Testis (tissue), 3 donors: ENCODE results near the gene ZNF146. TPM values are rescaled to one million over a fixed set of nuclear protein-coding genes. Genes with fewer than 3 reads are reported as not detected.

Experiments used
- DNase-seq: peaks from one replicate; pipeline ENCODE4 v3.0.0-alpha.2; 2019
- H3K27ac ChIP-seq, 2 donors: fragments of 200-600 bp; sonication (generic); one replicate each; pipeline ENCODE4 v1.5.1; 2019
- H3K27me3 ChIP-seq: fragments of 200-600 bp; sonication (generic); one replicate; pipeline ENCODE4 v1.5.1; 2019
- H3K36me3 ChIP-seq: fragments of 200-600 bp; sonication (generic); one replicate; pipeline ENCODE4 v1.5.1; 2017; ENCODE audit warnings: low read depth; ENCODE audit errors: missing control alignments
- H3K4me1 ChIP-seq: fragments of 200-600 bp; sonication (generic); one replicate; pipeline ENCODE4 v1.5.1; 2019
- H3K4me3 ChIP-seq, 2 donors: fragments of 200-600 bp; sonication (generic); one replicate each; pipeline ENCODE4 v1.5.1; 2017 to 2019
- H3K9me3 ChIP-seq: fragments of 200-600 bp; sonication (generic); one replicate; pipeline ENCODE4 v1.5.1; 2017
- POLR2A ChIP-seq: fragments of 450-650 bp; IDR thresholded peaks from one replicate; pipeline ENCODE4 v1.6.1; 2017; ENCODE audit warnings: antibody characterized with exemption, mild to moderate bottlenecking, moderate library complexity
- WGBS, 2 donors: methylation state at CpG; one replicate each; pipeline ENCODE4 v1.1.5; 2018; 5-methylcytosine and 5-hydroxymethylcytosine counted together
- intact Hi-C: fragments of 100-400 bp; cut with DNase I; formaldehyde crosslinking; loops from one replicate; pipeline ENCODE4 v1.15.1; 2023; ENCODE audit warnings: low total_unique reads
- polyA plus RNA-seq: library from polyadenylated mRNA; stranded (reverse); fragments of 350-450 nt; fragmentation: Illumina TruSeq; extraction: RNeasy Lipid Tissue Mini Kit (QIAGEN cat#74804); gene quantifications from one replicate; pipeline ENCODE4 v1.2.3, GENCODE V29; 2014; ENCODE audit warnings: low read depth, low replicate concordance; ENCODE audit not compliant: insufficient read depth
- total RNA-seq, 2 donors: library from RNA; depleted of rRNA; stranded (reverse); fragments of >200 nt; gene quantifications; one replicate each; pipeline ENCODE4 v1.2.3, GENCODE V29; 2016
- TF ChIP-seq, protein P1 (sequence below), 3 experiments: fragments of 450-650 bp in 2 of 3; fragments of 200-600 bp in 1 of 3; sonication (generic) in 1 of 3; IDR thresholded peaks; one replicate each; pipeline ENCODE4 v1.5.1; 2016 to 2019; ENCODE audit warnings: antibody characterized with exemption in 3 of 3, mild to moderate bottlenecking in 2 of 3, moderate library complexity in 1 of 3

ZNF146 gene
- total and polyA plus RNA-seq, 3 donors from 2014 or later = 12.9 to 40.4 (median 37.1) TPM

- H3K27me3 ChIP-seq = no peaks in the 10 kb centered on the region
- H3K36me3 ChIP-seq = no peaks in the 10 kb centered on the region
- no peak for TF ChIP-seq POLR2A
- TF ChIP-seq, protein P1, sequence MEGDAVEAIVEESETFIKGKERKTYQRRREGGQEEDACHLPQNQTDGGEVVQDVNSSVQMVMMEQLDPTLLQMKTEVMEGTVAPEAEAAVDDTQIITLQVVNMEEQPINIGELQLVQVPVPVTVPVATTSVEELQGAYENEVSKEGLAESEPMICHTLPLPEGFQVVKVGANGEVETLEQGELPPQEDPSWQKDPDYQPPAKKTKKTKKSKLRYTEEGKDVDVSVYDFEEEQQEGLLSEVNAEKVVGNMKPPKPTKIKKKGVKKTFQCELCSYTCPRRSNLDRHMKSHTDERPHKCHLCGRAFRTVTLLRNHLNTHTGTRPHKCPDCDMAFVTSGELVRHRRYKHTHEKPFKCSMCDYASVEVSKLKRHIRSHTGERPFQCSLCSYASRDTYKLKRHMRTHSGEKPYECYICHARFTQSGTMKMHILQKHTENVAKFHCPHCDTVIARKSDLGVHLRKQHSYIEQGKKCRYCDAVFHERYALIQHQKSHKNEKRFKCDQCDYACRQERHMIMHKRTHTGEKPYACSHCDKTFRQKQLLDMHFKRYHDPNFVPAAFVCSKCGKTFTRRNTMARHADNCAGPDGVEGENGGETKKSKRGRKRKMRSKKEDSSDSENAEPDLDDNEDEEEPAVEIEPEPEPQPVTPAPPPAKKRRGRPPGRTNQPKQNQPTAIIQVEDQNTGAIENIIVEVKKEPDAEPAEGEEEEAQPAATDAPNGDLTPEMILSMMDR (IDR thresholded peaks at IDR 0.05) = no peak
- no peak overlapping the region for H3K4me3 ChIP-seq
- H3K9me3 ChIP-seq = no peaks in the 10 kb centered on the region
- DNase-seq = no peak
- intact Hi-C loops = no loop called here
- H3K27ac ChIP-seq = no peak overlapping the region
- peaks cover 3% of the 10 kb centered on the region for H3K4me1 ChIP-seq
- WGBS, 2 donors = 72 to 81% methylated on average over 2 of the region's 2 CpGs
Observed at GRCh38 chr19:36212895-36213294, 2.0 kb upstream of the ZNF146 start.

GRCh38 chr19:36215276-36216123, 594 bp downstream of the ZNF146 start:
- 1 to 2% methylated on average over 27 of the region's 27 CpGs for WGBS, 2 donors
- no peaks in the 10 kb centered on the region for H3K36me3 ChIP-seq
- no peaks in the 10 kb centered on the region for H3K27me3 ChIP-seq
- H3K27ac ChIP-seq = peak overlapping the region; percentile 86 to 97
- intact Hi-C loops = no loop called here
- TF ChIP-seq, protein P1 (IDR thresholded peaks at IDR 0.05) = no peak
- no peak for TF ChIP-seq POLR2A
- peaks cover 3% of the 10 kb centered on the region for H3K4me1 ChIP-seq
- no peaks in the 10 kb centered on the region for H3K9me3 ChIP-seq
- no peak for DNase-seq
- peak overlapping the region; percentile 74 to 79 for H3K4me3 ChIP-seq

- no peaks in the 10 kb centered on the region for H3K4me1 ChIP-seq
- H3K27ac ChIP-seq = no peak overlapping the region
- 84 to 92% methylated on average over 4 of the region's 4 CpGs for WGBS, 2 donors
- intact Hi-C loops = no loop called here
- H3K9me3 ChIP-seq = no peaks in the 10 kb centered on the region
- no peak for DNase-seq
- no peaks in the 10 kb centered on the region for H3K36me3 ChIP-seq
- no peak overlapping the region for H3K4me3 ChIP-seq
- no peaks in the 10 kb centered on the region for H3K27me3 ChIP-seq
- TF ChIP-seq, protein P1 (IDR thresholded peaks at IDR 0.05) = no peak
- TF ChIP-seq POLR2A = no peak
Observed at GRCh38 chr19:36221474-36221873, 6.6 kb downstream of the ZNF146 start.

DNA sequence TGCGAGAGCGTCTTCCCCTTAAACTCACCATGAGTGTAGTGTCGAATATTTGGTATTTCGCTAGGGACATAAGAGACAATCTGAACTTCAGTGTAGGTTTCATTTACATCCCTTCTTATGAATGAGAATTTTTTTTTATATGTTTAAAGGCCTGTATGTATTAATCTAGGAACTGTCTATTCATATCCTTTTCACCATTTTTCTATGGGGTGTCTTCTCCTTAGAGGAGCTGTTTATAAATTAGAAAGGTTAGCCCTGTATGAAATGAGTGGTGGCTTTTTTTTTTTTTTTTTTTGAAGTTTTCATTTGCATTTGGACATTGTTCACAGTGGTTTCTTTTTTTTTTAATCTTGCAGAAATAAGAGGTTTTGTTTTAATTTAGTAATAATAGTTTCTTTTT, 7.6 kb downstream of the ZNF146 start:
- intact Hi-C loops = no loop called here
- no peaks in the 10 kb centered on the region for H3K27me3 ChIP-seq
- H3K9me3 ChIP-seq = no peaks in the 10 kb centered on the region
- no peaks in the 10 kb centered on the region for H3K4me1 ChIP-seq
- H3K4me3 ChIP-seq = no peak overlapping the region
- H3K27ac ChIP-seq = no peak overlapping the region
- TF ChIP-seq POLR2A = no peak
- TF ChIP-seq, protein P1 (IDR thresholded peaks at IDR 0.05) = no peak
- 95 to 96% methylated on average over 4 of the region's 4 CpGs for WGBS, 2 donors
- no peaks in the 10 kb centered on the region for H3K36me3 ChIP-seq
- DNase-seq = no peak
